ENCODE measurements around the gene EXOC8.

- TF ChIP-seq RFX1 (IDR thresholded peaks at IDR 0.05) = no peak
- TF ChIP-seq PATZ1 (CRISPR knock-in tag; IDR thresholded peaks at IDR 0.05; ENCODE audit: borderline replicate concordance) = no peak
- no peak for TF ChIP-seq KDM1A (IDR thresholded peaks at IDR 0.05)
- no peak for TF ChIP-seq KDM4B (IDR thresholded peaks at IDR 0.05; ENCODE audit: borderline replicate concordance in 2 of 2, low read depth in 1 of 2)
- no peak for TF ChIP-seq MAFG (tag; conservative IDR thresholded peaks at IDR 0.05)
- TF ChIP-seq HMG20A (CRISPR knock-in tag; conservative IDR thresholded peaks at IDR 0.05) = no peak
- TF ChIP-seq YBX1 (IDR thresholded peaks at IDR 0.05) = no peak
- TF ChIP-seq, protein P1, sequence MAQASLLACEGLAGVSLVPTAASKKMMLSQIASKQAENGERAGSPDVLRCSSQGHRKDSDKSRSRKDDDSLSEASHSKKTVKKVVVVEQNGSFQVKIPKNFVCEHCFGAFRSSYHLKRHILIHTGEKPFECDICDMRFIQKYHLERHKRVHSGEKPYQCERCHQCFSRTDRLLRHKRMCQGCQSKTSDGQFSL (CRISPR knock-in tag; IDR thresholded peaks at IDR 0.05) = no peak
- TF ChIP-seq, protein P1 (tag; IDR thresholded peaks at IDR 0.05) = no peak
- no peak for TF ChIP-seq CBX3 (IDR thresholded peaks at IDR 0.05; ENCODE audit: borderline replicate concordance in 1 of 2, low read length in 2 of 2)
- TF ChIP-seq CREB1 (IDR thresholded peaks at IDR 0.05) = no peak
- no peak for TF ChIP-seq CREB1 (CRISPR knock-in tag; IDR thresholded peaks at IDR 0.05)
These were observed 48.8 kb upstream of the EXOC8 start for GRCh38 chr1:231386466-231386865.
